ENCODE data around the gene MED27.

DNA sequence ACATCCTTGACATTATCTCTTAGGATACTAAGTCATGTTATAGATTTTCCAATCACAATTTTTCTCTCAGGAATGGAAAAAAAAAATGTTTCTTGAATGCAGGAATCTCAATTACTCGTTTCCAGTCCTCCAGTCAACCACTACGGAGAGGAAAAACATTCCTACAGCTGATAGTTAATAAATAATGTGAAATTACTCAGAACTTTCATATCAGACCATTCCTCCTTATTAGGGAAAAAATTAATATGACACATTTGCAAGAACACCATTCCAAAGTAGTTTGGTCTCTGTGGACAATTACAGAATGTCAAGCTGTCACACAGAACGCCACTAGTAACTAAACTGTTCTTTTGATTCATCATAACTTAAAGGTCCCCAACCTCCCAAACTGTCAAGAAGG, 31.5 kb downstream of the MED27 start:
- TF ChIP-seq POLR2A (IDR thresholded peaks at IDR 0.05): no peak
- no peak for TF ChIP-seq CTCF (IDR thresholded peaks at IDR 0.05)
